BLaER1 treated with 17β-estradiol and CSF1 and Interleukin-3, amounts not matched to agents 10 nM and 100 nM (cell line): ENCODE measurements around the gene CENPP.

Experiments used
- H3K27ac ChIP-seq, 11 experiments: shearing (Covaris generic); formaldehyde crosslinking; 2 replicates each; pipeline ENCODE4 v1.8.1; 2022
- H3K27me3 ChIP-seq, 11 experiments: shearing (Covaris generic); formaldehyde crosslinking; 2 replicates each; pipeline ENCODE4 v1.8.1; 2022
- H3K36me3 ChIP-seq, 11 experiments: shearing (Covaris generic); formaldehyde crosslinking; 2 replicates each; pipeline ENCODE4 v1.8.1; 2022
- H3K4me1 ChIP-seq, 10 experiments: shearing (Covaris generic); formaldehyde crosslinking; 2 replicates each; pipeline ENCODE4 v1.8.1; 2022
- H3K4me2 ChIP-seq, 11 experiments: shearing (Covaris generic); formaldehyde crosslinking; 2 replicates each; pipeline ENCODE4 v1.8.1; 2022
- H3K4me3 ChIP-seq, 10 experiments: shearing (Covaris generic); formaldehyde crosslinking; 2 replicates each; pipeline ENCODE4 v1.8.1; 2022
- H3K9ac ChIP-seq, 11 experiments: shearing (Covaris generic); formaldehyde crosslinking; 2 replicates each; pipeline ENCODE4 v1.8.1; 2022
- H3K9me3 ChIP-seq, 11 experiments: shearing (Covaris generic); formaldehyde crosslinking; replicated peaks in 1 of 11; 2 replicates each; pipeline ENCODE4 v1.8.1; 2022
- H4K20me1 ChIP-seq, 11 experiments: shearing (Covaris generic); formaldehyde crosslinking; 2 replicates each; pipeline ENCODE4 v1.8.1; 2022
- Cebpa-rat ChIP-seq, 11 experiments: shearing (Covaris generic); IDR thresholded peaks; 2 replicates each; pipeline ENCODE4 v1.8.1; 2022

Gene CENPP

DNA sequence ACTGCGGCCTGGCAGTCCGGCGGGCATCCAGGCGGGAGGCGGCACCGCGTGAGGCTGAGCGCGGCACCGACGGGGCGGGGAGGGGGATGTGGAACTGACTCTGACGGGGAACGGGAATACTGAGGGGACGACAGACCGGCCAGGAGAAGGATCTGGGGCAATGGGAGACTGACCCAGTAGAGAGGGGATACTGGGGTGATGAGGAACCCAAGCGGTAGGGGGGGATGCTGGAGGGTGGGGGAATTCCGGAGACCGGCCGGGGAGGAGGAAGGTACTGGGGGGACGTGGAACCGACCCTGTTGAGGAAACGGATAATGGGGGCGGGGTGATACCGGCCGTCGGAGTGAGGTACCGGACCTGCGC, 343.8 kb downstream of the CENPP start:
- H3K4me2 ChIP-seq: peak overlapping the region; percentile 83 to 95 (median 87)
- no peaks in the 10 kb centered on the region for H3K27me3 ChIP-seq
- H3K36me3 ChIP-seq: peaks cover 7 to 34% (median 20%) of the 10 kb centered on the region in 11 experiments; a peak in 20 of 22 replicates
- H4K20me1 ChIP-seq: peaks cover 14 to 45% (median 38%) of the 10 kb centered on the region in 11 experiments
- no peaks in the 10 kb centered on the region for H3K9me3 ChIP-seq
- TF ChIP-seq Cebpa-rat (IDR thresholded peaks at IDR 0.05): no peak
- H3K4me1 ChIP-seq: peaks cover 27 to 56% (median 52%) of the 10 kb centered on the region in 10 experiments
- peak overlapping the region; percentile 84 to 99 (median 91) for H3K27ac ChIP-seq
- H3K9ac ChIP-seq: peak overlapping the region; percentile 86 to 98 (median 89)
- H3K4me3 ChIP-seq: peak overlapping the region; percentile 65 to 98 (median 87)
